Body of pancreas (tissue), 4 donors: Measurements from ENCODE around the gene COQ5.

Experiments used
- CTCF ChIP-seq, 7 experiments: fragments of 450-650 bp in 4 of 7; fragments of 200-600 bp in 3 of 7; sonication (generic) in 3 of 7; IDR thresholded peaks; one replicate each; pipeline ENCODE4 v1.5.1; 2016 to 2019; ENCODE audit warnings: antibody characterized with exemption in 7 of 7
- POLR2A ChIP-seq, 3 donors: fragments of 450-650 bp; IDR thresholded peaks; one replicate each; pipeline ENCODE4 v1.6.1; 2016; ENCODE audit warnings: antibody characterized with exemption in 3 of 3, mild to moderate bottlenecking in 2 of 3

DNA sequence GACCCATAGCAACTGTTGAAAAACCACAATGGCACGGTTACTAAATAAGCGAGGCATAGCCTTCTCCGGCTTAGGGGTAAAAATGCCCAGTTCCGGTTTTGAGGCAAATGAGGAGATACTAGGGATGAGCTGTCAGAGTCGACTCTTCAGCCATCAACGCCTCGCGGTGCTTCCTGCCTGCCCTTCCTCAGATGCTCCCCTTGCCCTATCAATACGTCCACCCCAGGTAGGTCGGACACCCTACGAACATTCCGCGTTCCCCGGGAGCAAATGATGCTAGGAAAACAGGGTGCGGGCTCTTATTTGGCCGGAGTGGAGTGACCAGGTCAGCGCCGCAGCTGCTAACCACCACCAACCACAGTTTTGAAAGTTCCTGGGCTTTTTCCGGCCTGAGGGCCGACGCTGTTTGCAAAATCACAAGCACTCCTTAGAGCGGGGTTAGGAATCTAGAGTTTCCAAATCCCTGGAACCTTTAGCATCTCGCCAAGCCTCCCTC, 60.6 kb downstream of the COQ5 start:
- TF ChIP-seq CTCF (IDR thresholded peaks at IDR 0.05) = no peak
- TF ChIP-seq POLR2A (IDR thresholded peaks at IDR 0.05) = no peak
